ENCODE results near the gene SLC9A4. TPM values are rescaled to one million over a fixed set of nuclear protein-coding genes. Genes with fewer than 3 reads are reported as not detected.

The SLC9A4 gene
- total and polyA plus RNA-seq, 2 of the 4 experiments (the other 2 are of a cell fraction): not detected

GRCh38 chr2:102512161-102512560 is 39.1 kb downstream of the SLC9A4 start:
- Histone ChIP-seq H3K9me1 (ENCODE audit: insufficient read depth, low read length) (no peaks in the 10 kb centered on the region), H2BK20ac (ENCODE audit: low read depth, low read length) (no peak overlapping the region), H4K91ac (ENCODE audit: insufficient read depth, low read depth, low read length) (no peak overlapping the region), H3K79me1 (ENCODE audit: low read depth in 1 of 2, low read length in 2 of 2) (no peaks in the 10 kb centered on the region), H2BK120ac (ENCODE audit: low read depth, low read length) (no peak overlapping the region), H2AK9ac (replicated peaks; ENCODE audit: low read depth, low read length, poor library complexity) (no peak overlapping the region), H3K27ac (ENCODE audit: insufficient read depth, low read length) (no peak overlapping the region), H3K56ac (ENCODE audit: extremely low read depth, insufficient read depth, low read length) (no peak overlapping the region), H2BK5ac (ENCODE audit: low read depth, low read length, poor library complexity, severe bottlenecking) (no peak overlapping the region), H3K9me3 (ENCODE audit: control insufficient read depth, insufficient read depth, low read length) (no peaks in the 10 kb centered on the region), H3K4ac (ENCODE audit: low read depth, low read length) (peak overlapping the region; percentile 9; the same call in 1 of the 2 replicates), H3K9ac (ENCODE audit: low read depth, low read length) (no peak overlapping the region), H3K14ac (replicated peaks; ENCODE audit: low read depth, low read length) (no peak overlapping the region), H4K20me1 (ENCODE audit: insufficient read depth, low read length) (no peaks in the 10 kb centered on the region), H3K4me2 (ENCODE audit: low read depth, low read length) (no peak overlapping the region), H2BK15ac (ENCODE audit: low read depth, low read length) (no peak overlapping the region), H3K18ac (ENCODE audit: low read depth, low read length) (no peak overlapping the region), H3K4me1 (ENCODE audit: control insufficient read depth, insufficient read depth, low read length) (peaks cover 7% of the 10 kb centered on the region; the same call in 1 of the 2 replicates), H2AFZ (replicated peaks; ENCODE audit: low read length, poor library complexity) (no peak overlapping the region), H3K23ac (ENCODE audit: low read depth, low read length) (no peak overlapping the region), H4K5ac (ENCODE audit: low read depth, low read length) (no peak overlapping the region), H4K8ac (ENCODE audit: low read depth in 2 of 2, low read length in 2 of 2) (no peak overlapping the region), H2AK5ac (ENCODE audit: low read depth, low read length) (no peak overlapping the region), H3K27me3 (ENCODE audit: control insufficient read depth, insufficient read depth, low read length) (no peaks in the 10 kb centered on the region; the same call in 1 of the 2 replicates), H3K36me3 (ENCODE audit: control insufficient read depth, insufficient read depth, low read length) (no peaks in the 10 kb centered on the region), H3K4me3 (ENCODE audit: insufficient read depth, low read depth, low read length) (no peak overlapping the region)
- no CpG with 5 or more reads among the region's 4 CpGs for WGBS, 2 experiments (ENCODE audit: extremely low coverage in 2 of 2, insufficient read length in 1 of 2)
- intact Hi-C loops (cut with micrococcal nuclease) (no loop called here), dilution Hi-C loops (cut with HindIII; ENCODE audit: low sequenced_read_pairs, unreplicated experiment) (no loop called here), in situ Hi-C loops (cut with MboI; ENCODE audit: low sequenced_read_pairs) (no loop called here)
- ChIA-PET POLR2A (ENCODE audit: unreplicated experiment) (no interaction called here), CTCF (no interaction called here)
- BruUV-seq (replicated peaks): no TSS peak
- ATAC-seq (ENCODE audit: low read depth): no peak
- no peak for TF ChIP-seq RAD21 (IDR thresholded peaks at IDR 0.05; ENCODE audit: low read length)
- no peak for TF ChIP-seq FOS (IDR thresholded peaks at IDR 0.05; ENCODE audit: low read depth, low read length)
- TF ChIP-seq NFE2L2 (IDR thresholded peaks at IDR 0.05; ENCODE audit: low read depth, low read length): no peak
- TF ChIP-seq, protein P1, sequence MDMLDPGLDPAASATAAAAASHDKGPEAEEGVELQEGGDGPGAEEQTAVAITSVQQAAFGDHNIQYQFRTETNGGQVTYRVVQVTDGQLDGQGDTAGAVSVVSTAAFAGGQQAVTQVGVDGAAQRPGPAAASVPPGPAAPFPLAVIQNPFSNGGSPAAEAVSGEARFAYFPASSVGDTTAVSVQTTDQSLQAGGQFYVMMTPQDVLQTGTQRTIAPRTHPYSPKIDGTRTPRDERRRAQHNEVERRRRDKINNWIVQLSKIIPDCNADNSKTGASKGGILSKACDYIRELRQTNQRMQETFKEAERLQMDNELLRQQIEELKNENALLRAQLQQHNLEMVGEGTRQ (IDR thresholded peaks at IDR 0.05; ENCODE audit: low read depth, low read length): no peak
- no peak for TF ChIP-seq BHLHE40 (IDR thresholded peaks at IDR 0.05; ENCODE audit: low read depth, low read length)
- no peak for DNase-seq
